ENCODE measurements around the gene RPS5.

GRCh38 chr19:58355215-58355796, 31.8 kb upstream of the RPS5 start:
- TF ChIP-seq CTCF (optimal IDR thresholded peaks at IDR 0.05 in 1 of 3, IDR thresholded peaks at IDR 0.05 in 1 of 3, conservative IDR thresholded peaks at IDR 0.05 in 1 of 3; ENCODE audit: extremely low read depth in 1 of 3, insufficient read depth in 2 of 3, low read length in 3 of 3): no peak
- TF ChIP-seq EZH2 (IDR thresholded peaks at IDR 0.05; ENCODE audit: low read length): no peak

All from keratinocyte (primary cell).